HL-60/S4 (cell line): ENCODE measurements around the gene LAX1.
"Not testable (repeated sequence)": the region's sequence is repeated elsewhere in the genome, so short reads cannot be mapped to it uniquely, and the experiment has no call there.

Source experiments
- in situ Hi-C: fragments of 300-500 bp; cut with MboI; formaldehyde crosslinking; loops from 2 replicates; pipeline ENCODE4 v1.14.3; 2022; ENCODE audit warnings: low sequenced_read_pairs

Gene LAX1

DNA sequence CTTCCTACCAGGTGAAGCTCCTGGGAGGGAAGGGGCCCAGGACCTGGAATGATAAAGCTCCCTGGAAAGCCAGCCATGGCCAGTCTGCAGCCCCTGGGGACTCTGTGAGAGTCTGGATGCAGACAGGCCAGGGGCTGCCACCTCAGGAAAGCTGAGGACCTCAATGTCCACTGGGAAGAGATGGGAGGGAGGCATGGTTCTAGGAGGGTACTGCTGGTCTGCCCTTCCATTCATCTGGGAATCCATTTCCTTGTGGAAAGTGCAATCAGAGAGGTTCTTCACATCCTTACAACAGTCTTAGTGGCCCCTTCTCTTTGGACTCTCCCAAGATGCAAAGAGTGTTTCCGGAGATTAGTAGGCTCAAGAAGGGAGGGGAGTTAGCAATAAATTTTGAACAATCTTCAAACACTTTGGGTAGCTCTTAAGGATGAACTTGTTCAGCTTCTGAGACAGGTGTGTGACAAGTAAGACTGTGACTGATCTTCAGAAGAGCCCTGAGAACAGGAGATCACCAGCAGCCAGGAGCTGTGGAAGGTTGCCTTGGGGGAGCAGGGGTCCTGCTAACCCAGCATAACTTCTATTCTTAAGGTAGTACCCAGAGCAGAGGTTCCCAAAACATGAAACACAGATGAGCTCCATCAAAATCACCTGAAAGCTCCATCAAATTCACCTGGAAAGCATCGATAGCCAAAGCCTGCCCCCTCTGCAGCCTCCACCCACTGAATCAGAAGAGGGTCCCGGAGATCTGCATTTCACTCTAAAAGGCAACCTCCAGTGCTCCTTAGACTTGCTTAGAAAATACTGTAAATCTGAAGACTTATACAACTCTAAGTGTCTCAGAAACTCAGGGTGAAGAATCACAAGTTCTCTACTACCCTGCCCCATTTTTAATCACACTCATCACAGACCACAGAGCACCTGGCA lies 616 bp upstream of the LAX1 start:
- in situ Hi-C loops: no loop called here

DNA sequence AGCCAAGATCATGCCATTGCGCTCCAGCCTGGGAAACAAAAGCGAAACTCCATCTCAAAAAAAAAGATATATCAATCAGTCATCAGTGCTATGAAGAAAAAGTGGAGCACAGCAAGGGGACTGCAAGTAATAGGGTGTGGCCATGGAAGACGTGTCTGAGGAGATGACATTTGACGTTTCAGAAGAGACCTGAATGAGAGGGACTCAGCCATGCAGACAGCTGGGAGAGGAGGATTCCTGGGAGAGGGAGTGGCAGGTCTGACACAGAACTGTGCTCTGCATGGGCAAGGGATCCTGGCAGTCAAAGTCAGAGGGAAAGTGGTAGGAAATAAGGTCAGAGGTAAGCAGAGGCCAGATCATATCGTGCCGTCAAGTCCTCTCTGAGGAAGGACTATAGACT lies 3.3 kb downstream of the LAX1 start:
- in situ Hi-C loops: no loop called here

DNA sequence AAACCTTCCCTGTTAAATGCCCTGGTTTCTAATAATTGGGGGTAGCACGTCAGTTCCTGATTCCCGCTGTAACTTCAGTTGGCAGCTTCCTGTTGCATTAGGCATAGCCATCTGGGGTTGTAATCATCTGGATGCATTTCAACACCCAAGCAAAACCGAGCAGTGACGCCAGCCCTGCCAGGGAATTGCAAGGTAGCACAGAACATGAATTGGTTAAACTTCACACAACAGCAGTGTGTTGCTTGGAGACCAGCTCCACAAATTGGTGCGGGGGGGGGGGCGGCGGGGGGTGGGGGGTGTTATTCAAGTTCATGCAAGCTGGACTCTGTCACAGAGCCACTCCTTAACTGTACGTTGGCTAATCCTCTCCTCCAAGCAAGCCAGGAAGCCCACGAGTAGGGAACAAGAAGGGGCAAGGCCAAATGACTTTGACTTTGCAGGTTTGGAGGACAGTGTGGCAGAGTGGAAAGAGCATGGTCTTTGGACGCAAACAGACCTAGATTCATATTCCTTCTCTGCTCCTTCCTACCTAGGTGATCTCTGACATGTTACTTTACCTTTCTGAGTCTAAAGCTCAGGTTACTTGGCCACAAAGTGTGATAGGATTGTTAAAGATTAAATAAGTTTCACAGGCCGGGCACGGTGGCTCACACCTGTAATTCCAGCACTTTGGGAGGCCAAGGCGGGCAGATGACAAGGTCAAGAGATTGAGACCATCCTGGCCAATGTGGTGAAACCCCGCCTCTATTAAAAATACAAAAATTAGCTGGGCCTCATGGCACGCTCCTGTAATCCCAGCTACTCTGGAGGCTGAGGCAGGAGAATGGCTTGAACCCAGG lies 4.7 kb downstream of the LAX1 start:
- in situ Hi-C loops: no loop called here

DNA sequence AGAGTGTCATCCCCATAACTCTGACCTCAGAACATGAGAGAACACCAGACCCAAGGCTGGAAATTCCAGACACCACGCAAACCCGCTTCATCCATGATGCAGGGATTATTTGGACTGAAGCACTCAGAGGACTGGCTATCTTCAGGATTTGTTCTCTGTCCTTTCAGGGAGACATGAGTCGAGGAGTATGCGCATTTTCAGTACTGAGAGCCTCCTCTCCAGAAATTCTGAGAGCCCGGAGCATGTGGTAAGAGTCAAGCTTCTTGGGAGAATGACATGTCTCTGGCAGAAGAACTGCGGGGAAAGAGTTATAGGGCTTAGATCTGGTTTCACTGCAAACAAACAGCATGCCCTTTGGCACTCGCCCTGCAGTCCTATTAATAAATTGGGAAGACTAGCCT lies 6.9 kb downstream of the LAX1 start:
- in situ Hi-C loops: no loop called here

DNA sequence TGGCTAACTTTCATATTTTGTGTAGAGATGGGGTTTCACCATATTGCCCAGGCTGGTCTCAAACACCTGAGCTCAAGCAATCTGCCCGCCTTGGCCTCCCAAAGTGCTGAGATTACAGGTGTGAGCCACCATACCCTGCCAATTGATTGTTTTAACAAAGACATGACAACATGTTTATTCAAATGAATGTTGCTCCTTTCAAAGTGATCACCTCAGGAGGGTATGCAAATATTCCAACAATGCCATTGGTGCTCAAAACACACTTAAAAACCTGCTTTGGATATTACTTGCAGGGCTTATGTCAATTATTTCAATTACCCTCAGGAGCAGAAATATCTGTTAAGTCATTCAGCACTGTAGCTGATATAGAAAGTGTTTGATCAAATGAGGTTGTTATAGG lies 7.9 kb downstream of the LAX1 start:
- in situ Hi-C loops: no loop called here

DNA sequence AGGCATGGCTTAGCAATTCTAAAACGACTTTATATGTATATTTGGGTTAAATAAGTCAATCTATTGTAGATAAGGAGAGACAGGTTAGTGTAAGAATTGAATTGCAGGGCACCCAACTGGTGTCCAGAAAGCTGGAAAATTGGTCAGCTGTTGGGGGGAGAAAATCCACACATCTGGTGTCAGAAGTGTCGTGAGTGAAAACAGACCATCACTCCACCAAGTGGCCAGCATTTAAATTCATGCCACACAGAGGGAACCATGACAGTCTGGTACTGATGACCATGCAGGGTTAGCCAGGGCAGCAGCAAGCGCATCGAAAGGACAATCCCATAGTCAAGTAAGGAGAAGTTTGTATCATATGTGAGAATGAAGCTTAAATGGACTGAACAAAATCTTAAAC lies 11.7 kb downstream of the LAX1 start:
- in situ Hi-C loops: no loop called here

DNA sequence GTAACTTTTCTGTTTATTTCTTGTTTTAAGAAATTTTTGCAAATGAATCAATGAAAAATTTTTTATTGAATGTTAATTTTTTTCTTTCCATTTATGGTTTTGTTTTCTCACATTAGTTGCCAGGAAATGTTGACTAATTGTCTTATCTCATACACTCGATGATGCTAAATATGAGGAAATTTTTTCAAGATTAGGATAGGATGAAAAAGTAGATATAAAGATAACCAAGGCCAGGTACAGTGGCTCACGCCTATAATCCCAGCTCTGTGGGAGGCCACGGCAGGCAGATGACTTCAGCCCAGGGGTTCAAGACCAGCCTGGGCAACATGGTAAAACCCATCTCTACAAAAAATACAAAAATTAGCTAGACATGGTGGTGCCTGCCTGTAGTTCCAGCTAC lies 12.6 kb downstream of the LAX1 start:
- in situ Hi-C loops: no loop called here

DNA sequence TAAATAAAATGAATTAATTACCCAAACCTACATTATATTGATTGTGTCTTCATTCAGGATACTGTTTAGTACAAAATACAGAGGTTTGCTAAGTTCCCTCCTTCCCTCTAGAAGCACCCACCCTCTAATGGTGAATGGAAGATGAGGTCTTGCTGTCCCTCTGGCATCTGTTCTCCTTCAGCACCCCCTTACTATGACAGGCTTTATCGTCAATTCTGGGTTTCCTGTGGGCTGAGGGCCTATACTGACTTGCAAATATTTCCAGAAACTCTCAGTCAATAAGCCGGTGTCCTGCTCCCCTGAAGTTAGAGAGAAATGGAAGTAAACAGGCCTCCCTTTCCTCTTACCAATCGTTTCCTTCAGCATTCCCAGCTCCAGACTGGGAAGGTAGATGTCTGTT lies 13.2 kb downstream of the LAX1 start:
- in situ Hi-C loops: no loop called here

DNA sequence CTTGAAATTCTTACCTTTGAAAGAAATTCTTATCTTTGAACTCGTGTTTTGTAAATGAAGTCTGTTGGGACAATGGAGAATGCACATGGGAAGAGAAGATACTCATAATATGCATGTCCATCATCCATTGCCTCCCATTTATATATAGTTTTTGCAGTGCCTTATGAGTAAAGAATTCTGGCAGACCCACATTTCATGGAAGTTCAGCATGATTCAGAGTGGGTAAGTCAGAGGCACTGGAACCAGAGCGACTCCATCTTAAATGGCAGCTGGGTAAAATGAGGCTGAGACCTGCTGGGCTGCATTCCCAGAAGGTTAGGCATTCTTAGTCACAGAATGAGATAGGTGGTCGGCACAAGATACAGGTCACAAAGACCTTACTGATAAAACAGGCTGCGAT lies 13.8 kb downstream of the LAX1 start:
- in situ Hi-C loops: no loop called here

DNA sequence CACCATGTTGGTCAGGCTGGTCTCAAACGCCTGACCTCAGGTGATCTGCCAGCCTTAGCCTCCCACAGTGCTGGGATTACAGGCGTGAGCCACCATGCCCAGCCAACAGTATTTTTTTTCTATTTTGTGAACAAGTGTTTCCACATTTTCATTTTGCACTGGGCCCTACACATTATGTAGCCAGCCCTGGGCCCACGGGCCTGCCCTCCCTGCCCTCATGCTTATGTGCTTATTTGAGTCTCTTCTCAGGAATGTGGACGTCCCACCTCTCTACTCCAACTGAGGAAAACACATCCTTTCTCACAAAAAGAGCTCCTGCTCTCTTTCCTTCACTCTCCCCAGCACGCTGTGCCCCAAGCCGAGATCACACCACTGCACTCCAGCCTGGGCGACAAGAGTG lies 17.0 kb downstream of the LAX1 start:
- in situ Hi-C loops: no loop called here

DNA sequence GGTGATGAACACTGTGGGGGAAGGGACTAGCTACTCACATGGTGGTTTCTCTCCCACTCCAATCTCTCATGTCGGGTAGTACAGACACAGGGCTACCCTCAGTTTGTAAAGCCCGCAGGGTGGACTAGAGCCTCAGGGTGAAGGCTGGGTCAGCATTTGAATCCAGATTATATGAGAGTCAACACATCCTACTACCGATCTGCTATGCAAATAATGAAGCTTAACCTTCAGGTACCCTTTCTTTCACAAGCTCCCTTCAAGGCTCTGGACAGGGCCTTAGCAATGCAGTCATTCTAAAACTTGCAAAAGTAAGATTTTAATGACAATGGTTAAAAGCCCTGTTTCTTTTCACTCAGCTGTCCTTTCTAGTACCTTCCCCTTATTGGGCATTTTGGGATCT lies 25.0 kb downstream of the LAX1 start:
- in situ Hi-C loops: no loop called here

DNA sequence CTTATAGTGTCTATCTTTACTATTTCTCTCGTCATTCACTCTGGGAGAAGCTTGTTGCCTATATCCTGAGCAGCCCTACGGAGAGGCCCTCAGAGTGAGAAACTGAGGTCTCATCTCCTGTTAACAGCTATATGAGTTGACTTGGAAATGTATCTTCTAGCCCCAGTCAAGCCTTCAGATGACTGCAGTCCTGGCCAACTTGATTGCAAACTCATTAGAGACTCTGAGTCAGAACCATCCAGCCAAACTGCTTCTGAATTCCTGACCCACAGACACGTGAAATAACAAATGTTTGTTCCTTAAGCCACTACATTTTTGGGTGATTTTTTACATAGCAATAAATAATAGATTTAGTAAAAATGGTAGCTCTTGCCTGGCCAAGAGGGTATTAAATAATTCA lies 26.5 kb downstream of the LAX1 start:
- in situ Hi-C loops: no loop called here

DNA sequence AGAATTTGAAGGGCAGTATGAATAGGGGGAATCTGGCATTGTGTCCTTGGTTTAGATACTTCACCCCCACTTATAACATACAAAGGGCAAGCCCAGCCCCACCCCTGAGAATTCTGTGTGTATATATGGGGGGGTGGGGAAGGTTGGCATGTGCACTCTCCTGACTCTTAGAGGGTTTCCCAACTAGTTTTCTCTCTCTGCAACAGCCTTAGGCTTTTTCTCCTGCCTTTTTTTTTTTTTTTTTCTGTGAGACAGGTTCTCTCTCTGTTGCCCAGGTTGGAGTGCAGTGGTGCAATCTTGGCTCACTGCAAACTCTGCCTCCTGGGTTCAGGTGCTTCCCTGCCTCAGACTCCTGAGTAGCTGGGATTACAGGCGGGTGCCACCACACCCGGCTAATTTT lies 27.5 kb downstream of the LAX1 start:
- in situ Hi-C loops: no loop called here

DNA sequence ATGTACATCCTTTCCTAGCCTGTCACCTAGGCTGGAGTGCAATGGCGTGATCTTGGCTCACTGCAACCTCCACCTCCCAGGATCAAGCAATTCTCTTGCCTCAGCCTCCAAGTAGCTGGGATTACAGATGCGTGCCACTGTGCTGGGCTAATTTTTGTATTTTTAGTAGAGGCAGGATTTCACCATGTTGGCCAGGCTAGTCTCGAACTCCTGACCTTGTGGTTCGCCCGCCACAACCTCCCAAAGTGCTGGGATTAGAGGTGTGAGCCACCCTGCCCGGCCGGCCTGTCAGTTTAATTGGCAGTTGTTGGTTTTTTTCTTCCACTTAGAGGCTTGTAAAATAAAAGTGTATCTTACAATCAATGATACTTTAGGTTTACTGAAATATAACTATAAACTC lies 28.6 kb downstream of the LAX1 start:
- in situ Hi-C loops: not testable (repeated sequence)

DNA sequence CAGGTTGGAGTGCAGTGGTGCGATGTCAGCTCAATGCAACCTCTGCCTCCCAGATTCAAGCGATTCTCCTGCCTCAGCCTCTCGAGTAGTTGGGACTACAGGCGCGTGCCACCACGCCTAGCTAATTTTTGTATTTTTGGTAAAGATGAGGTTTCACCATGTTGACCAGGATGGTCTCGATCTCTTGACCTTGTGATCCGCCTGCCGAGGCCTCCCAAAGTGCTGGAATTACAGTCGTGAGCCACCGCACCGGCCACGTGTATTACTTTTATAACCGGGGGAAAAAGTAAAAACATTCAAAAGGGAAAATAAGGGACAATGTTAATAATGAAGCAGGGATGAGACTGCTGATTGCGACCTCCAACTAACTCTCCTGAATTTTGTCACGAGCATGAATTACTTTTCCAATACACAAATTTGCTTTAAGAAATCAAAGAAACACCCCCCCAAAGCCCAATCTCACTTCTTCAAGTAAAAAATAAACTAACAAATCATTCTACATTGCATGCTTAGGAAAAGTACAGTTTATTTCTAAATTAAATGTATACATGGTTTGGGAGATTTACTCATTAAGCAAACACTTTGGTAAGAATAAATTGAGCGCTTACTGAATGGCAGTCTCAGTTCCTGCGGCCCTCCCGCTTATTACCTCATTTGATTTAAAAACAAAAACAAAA lies 29.9 kb downstream of the LAX1 start:
- in situ Hi-C loops: no loop called here

DNA sequence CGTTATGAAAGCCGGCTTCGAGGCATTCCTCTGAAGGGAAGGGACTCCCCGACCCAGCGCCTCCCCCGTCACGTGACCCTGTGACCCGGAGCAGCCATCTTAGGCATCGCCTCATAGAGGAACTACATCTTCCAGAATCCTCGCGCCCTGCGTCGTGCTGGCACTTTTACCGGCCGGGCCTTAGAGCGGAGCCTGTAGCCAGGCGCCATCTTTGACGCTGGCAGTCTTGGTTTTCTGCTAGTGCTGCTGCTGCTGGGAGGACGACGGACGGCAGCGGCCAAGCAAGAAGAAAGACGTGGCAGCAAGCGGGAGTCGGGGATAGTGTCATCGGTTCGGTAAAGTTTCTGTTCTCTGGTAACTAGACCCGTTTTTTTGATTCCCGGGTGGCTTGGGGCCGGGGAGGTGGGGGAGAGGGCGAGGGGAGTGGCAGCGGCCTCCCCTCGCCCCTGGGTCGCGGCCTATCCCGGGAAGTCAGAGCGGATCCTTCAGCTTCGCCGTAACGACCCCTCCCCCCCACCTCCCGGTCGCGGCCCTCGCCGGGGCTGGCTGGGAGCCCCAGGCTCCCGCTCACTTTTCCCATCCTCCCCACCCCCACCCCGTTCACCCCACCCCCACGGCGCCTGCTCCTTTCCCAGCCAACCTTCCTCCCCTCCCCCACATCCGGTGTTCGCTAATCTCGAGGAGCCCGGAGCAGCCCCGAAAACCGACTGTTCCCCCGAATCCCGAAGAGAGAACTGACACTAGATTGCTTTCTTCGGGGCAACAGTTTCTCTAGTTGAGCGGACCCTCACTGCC lies 30.7 kb downstream of the LAX1 start, which contains the start of the genes ZBED6 and ZC3H11A:
TSS of gene ZBED6 (plus strand) at position 183 of the 795 bp plus-strand sequence. CDS start 1,900 bp downstream, outside the sequence.
TSS of gene ZC3H11A (plus strand) at position 183 of the 795 bp plus-strand sequence. CDS start 21,448 bp downstream, outside the sequence.
- in situ Hi-C loops: no loop called here

DNA sequence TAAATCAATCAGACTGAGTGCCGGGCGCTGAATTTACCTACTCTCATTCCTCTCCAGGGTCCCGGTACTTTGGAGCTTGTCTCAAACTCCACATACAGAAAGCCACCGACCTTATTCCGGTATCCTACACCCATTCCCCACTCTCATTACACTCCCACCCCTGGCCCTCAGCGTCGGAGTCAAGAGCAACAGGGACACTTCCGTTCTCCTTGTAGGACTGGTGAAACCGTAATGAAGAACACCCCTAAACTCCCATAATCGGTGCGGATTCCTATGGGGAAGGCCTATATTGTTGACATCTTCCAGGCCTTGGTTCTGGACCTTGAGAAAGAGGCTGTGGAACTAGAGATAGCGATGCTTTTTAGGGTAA lies 31.2 kb downstream of the LAX1 start:
- in situ Hi-C loops: no loop called here

DNA sequence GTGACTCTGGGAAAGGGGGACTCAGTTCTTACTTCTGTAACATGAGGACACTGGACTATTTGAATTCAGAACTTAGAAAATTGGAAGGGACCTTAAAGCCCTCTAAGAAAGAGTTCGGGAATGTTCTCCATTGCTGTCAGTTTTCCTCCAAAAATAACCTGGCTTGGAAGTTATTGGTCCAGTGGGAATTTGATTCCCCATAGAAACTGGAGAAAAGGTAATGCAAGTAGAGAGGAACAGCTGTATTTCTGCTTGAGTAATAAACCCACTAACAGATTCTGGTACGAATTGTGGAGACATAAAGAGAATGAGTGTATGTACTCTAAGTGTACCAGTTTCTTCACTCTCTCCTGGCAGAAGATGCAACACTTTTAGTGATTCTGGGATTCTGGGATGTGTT lies 32.2 kb downstream of the LAX1 start:
- in situ Hi-C loops: no loop called here

DNA sequence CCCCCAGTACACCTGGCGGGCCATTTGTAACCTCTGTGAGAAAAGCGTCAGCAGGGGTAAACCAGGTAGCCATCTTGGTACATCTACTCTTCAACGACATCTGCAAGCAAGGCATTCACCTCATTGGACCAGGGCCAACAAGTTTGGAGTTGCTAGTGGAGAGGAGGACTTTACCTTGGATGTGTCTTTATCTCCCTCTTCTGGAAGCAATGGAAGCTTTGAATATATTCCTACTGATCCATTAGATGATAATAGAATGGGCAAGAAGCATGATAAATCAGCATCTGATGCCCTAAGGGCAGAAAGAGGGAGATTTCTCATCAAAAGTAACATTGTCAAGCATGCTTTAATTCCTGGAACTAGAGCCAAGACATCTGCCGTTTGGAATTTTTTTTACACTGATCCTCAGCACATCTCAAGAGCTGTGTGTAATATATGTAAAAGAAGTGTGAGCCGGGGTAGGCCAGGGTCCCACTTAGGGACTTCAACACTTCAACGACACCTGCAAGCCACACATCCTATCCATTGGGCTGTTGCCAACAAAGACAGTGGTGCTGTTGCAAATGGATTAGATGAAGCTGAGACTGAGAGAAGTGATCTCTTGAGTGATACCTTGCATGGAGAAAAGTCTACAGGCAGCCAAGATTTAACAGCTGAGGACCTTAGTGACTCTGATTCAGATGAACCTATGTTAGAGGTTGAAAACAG lies 33.1 kb downstream of the LAX1 start:
- in situ Hi-C loops: no loop called here

DNA sequence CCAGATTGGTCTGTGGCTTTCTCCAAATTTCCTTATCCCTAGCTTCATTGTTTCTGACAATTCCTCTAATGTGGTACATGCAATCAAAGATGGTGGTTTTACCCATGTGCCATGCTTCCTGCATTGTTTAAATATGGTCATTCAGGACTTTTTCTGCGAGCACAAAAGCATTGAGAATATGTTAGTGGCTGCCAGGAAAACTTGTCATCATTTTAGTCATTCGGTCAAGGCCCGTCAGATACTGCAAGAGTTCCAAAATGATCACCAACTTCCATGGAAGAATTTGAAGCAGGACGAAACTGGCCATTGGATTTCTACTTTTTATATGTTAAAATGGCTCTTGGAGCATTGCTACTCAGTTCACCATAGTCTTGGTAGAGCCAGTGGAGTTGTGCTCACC lies 34.2 kb downstream of the LAX1 start:
- in situ Hi-C loops: no loop called here
